GM23338 (cell line): ENCODE data around the gene MANSC1.

Experiments used
- CTCF ChIP-seq, 2 experiments: fragments of 200-600 bp in 1 of 2; sonication (generic) in 1 of 2; conservative IDR thresholded peaks; 2 replicates each; pipeline versions ENCODE4 v1.5.1 to v1.6.1; 2016 to 2017; ENCODE audit warnings: antibody characterized with exemption in 2 of 2, low read depth in 2 of 2, mild to moderate bottlenecking in 2 of 2, moderate library complexity in 1 of 2
- POLR2AphosphoS5 ChIP-seq: IDR thresholded peaks from 2 replicates; pipeline ENCODE4 v1.6.1; 2016; ENCODE audit warnings: antibody characterized with exemption, low read depth

- no peak for TF ChIP-seq CTCF (conservative IDR thresholded peaks at IDR 0.05; ENCODE audit: low read depth in 2 of 2)
- no peak for TF ChIP-seq POLR2AphosphoS5
These were observed 26.5 kb downstream of the MANSC1 start for GRCh38 chr12:12323591-12323990.
